Loucy (cell line): Measurements from ENCODE around the gene OPTN.

Experiments
- EZH2phosphoT487 ChIP-seq: fragments of 200-600 bp; IDR thresholded peaks from 2 replicates; pipeline ENCODE4 v1.6.1; 2018; ENCODE audit warnings: antibody characterized with exemption, mild to moderate bottlenecking, moderate library complexity, borderline replicate concordance
- TF ChIP-seq, protein P1 (sequence below): fragments of 200-600 bp; sonication (generic); conservative IDR thresholded peaks from 2 replicates; pipeline ENCODE4 v1.5.1; 2014; ENCODE audit warnings: mild to moderate bottlenecking, antibody characterized with exemption, low read length

DNA sequence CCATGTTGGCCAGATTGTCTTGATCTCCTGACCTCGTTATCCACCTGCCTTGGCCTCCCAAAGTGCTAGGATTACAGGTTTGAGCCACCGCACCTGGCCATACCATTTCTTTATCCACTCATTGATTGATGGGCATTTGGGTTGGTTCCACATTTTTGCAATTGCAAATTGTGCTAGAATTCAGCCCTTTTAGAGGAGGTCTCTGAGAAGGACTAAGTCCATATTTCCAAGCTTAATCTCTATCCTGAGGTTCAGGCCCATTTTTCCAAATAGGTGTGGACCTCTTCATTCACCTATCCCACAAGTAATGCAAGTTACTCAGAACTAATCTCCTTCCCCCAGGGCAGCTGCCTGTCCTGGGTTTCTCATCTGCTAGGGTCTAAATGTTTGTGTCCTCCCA lies 9.7 kb upstream of the OPTN start:
- TF ChIP-seq, protein P1, sequence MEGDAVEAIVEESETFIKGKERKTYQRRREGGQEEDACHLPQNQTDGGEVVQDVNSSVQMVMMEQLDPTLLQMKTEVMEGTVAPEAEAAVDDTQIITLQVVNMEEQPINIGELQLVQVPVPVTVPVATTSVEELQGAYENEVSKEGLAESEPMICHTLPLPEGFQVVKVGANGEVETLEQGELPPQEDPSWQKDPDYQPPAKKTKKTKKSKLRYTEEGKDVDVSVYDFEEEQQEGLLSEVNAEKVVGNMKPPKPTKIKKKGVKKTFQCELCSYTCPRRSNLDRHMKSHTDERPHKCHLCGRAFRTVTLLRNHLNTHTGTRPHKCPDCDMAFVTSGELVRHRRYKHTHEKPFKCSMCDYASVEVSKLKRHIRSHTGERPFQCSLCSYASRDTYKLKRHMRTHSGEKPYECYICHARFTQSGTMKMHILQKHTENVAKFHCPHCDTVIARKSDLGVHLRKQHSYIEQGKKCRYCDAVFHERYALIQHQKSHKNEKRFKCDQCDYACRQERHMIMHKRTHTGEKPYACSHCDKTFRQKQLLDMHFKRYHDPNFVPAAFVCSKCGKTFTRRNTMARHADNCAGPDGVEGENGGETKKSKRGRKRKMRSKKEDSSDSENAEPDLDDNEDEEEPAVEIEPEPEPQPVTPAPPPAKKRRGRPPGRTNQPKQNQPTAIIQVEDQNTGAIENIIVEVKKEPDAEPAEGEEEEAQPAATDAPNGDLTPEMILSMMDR: no peak
- no peak for TF ChIP-seq EZH2phosphoT487
